NCI-H1417 (cell line): ENCODE results near the gene DNAJB13.

Experiments
- DNase-seq, 3 experiments: peaks; one replicate each; lab custom pipeline; 2025; lab: John Stamatoyannopoulos, UW

The DNAJB13 gene

DNA sequence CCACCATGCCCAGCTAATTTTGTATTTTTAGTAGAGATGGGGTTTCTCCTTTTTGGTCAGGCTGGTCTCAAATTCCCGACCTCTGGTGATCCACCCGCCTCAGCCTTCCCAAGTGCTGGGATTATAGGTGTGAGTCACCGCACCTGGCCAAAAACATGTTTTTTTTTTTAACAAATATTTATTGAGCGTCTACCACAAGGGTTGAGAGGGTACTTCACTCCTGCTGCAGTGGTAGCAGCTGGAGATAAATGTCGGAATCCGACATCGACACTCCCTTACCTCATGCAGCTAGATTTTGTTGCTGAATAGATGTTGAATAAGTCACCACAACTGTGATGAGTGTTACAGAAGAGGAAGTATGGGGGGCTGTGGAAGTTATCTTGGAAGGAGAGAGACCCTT is 971 bp downstream of the DNAJB13 start:
- DNase-seq, result peak; percentile 38 to 71 (median 56)

GRCh38 chr11:73956876-73957653 is 6.2 kb downstream of the DNAJB13 start:
- peak in 1 of 3 experiments; percentile 54 for DNase-seq

GRCh38 chr11:73957654-73958361 is 7.0 kb downstream of the DNAJB13 start:
- peak in 1 of 3 experiments; percentile 44 for DNase-seq

DNA sequence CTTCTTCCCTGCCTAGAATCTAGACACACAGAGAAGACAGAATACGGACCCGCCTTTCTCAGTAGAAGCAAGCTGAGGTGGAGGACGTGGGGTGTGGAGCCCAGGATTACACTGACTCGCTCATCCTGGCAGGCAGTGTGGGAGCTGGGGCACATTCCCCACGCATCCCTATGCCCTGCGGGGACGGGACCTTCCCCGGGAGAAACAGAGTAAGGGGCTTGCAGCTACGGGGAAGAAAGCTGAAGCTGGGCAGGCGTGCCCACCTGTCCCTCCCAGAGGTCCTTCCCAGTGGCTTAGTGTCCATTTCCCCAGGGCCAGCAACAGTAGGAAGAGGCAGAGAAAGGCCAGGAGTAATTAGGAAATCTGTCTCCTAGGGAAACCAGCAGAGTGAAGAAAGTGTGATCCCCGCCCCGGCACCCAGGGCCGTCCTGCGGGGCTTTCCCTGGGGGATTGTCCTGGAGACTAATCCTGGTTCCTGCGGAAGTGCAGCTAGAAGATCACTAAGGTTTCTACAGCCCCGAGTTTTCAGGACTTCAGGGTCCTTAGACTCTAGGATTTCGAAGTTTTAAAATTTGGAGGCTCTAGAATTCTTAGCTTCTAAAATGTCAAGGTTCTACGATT is 7.8 kb downstream of the DNAJB13 start:
- DNase-seq, result no peak

DNA sequence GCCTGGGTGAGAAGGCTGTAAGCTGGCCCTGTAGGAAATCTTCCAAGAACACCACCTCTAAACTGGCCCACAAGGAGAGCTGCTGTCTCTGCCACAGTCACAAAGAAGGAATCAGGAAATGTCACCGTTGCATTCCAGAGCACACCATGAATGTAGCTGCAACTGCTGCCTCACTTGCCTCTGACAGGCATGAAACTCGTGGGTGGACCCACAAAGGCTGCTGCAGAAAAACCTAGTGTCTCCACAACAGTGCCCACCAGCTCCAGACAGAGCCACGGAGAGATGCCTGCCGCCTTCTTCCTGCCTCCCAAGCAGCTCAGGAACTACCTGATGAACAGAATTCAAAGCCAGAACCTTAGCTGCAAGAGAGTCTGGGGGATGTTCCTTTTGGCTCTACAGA is 10.5 kb downstream of the DNAJB13 start:
- DNase-seq, result no peak

DNA sequence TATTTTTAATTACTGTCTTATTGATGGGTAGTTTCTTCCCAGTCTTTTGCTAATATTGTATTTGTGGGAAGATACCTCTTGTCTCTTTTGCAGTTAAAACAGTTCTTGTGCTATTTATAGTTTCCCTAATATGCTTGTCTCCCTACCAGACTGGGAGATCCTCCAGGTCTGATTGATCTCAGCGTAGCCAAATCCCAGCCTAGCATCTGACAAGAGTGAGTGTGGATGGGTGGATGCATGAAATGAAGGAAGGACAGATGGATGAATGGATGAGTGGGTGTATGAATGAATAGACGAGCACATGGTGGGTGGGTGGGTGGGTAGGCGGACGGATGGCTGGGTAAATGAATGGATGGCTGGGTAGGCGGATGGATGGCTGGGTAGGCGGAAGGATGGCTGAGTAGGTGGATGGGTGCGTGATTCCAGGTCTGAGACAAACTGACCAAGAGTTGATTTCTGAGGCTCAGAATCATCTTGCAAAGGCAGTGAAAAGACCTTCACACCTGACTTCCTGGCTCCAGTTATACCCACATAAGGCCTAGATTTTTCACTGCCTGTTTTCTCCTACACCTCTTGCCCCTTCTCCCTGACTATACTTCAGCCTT is 11.4 kb downstream of the DNAJB13 start:
- no peak for DNase-seq

DNA sequence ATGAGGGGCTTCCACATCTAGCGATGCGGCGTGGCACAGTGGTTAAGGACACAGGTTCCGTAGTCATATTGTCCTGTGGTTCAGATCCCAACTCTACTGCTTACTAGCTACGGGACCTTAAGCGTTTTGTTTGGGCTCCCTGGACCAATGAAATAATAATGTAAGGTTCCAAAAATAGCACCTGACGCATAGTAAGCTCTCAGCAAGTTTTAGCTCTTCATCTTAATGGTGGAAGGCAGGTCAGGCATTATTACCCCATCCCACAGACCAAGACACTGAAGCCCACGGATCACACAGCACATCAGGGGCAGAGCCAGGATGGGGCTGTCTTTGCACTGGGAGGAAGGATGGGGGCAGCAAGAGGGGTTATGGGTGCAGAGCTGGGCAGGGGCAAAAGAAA is 13.0 kb downstream of the DNAJB13 start:
- no peak for DNase-seq

- peak in 1 of 3 experiments; percentile 29 for DNase-seq
These were observed 14.4 kb downstream of the DNAJB13 start for GRCh38 chr11:73965076-73965763.

DNA sequence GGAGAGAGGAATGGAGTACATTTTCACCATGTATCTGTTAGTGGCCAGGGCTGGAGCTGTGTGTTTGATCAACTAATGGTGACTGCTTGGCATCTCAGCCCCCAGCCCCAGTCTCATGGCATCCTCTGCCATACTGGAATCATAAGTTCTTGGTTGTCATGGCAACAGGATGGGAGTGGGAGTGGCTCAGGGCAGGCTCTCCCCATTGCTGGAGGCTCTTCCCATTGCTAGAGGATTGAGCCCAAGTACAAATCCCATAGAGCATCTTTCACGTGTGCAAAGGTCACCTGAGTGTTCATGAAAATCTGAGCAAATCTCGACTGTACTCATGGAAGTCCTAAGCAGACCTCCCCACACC is 14.9 kb downstream of the DNAJB13 start:
- peak in 1 of 3 experiments; percentile 27 for DNase-seq

GRCh38 chr11:73968356-73968966 is 17.6 kb downstream of the DNAJB13 start:
- DNase-seq, result no peak

DNA sequence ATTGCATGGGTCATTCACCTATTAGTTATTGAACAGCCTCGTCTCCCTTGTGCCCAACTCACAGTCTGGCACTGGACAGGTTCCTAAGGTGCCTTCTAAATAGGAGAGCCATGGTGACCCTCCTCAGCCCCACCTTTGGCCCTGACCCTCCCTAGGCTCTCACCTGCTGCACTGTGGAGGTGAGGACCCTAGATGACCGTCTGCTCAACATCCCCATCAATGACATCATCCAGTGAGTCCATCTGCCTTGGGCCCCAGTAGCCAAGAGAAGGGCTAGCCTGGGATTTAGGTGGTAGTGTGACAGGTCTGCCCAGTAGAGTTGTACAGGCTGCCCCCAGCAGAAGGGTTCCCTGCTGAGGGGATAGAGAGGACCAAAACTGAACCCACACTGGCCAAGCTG is 18.3 kb downstream of the DNAJB13 start:
- no peak for DNase-seq

- DNase-seq, result peak in 1 of 3 experiments; percentile 33
These were observed 19.4 kb downstream of the DNAJB13 start for GRCh38 chr11:73969991-73970800.

- DNase-seq, result peak in 2 of 3 experiments; percentile 26 to 57
These were observed 20.4 kb downstream of the DNAJB13 start for GRCh38 chr11:73971175-73971719.

- DNase-seq, result peak in 1 of 3 experiments; percentile 39
These were observed 21.4 kb downstream of the DNAJB13 start for GRCh38 chr11:73972187-73972586.

DNA sequence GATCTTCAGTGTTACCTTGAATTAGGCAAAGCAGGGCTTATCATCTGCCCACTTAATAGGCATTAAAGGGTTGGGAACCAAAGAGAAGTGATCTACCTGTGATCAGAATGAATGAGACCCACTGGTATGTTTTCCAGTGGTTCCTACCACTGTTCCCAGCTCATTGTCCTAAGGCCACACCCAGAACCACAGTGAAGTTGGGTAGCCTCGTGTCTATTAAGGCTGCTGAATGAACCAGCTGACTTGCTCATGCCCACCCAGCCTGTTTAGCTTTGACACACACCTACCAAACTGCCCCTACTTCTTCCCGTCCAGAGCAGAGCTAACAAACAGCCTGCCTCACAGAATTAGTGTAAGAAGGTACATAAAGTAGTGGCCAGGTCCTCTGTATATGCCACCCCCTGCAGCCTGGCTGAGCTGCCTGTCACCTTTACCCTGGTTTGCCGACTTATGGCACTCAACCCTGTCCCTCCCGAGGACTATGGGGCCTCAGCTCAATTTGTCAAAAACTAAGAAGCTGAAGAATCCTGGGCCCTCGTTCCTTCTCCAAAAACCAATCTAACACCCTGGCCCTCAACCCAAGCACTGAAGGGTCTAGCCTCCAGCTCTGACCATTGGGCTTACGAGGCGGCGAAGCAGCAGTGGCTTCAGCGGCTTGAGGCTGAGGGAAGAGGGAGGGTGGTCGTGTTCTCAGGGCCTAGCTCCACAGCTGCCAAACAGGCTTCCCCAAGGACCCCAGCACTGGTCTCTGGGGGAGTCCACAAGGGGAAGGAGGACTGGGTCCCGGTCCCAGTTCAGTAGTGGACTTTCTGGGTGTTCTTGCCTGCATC is 22.0 kb downstream of the DNAJB13 start:
- peak in 1 of 3 experiments; percentile 42 for DNase-seq

GRCh38 chr11:73974604-73975478 is 24.0 kb downstream of the DNAJB13 start:
- DNase-seq, result no peak

DNA sequence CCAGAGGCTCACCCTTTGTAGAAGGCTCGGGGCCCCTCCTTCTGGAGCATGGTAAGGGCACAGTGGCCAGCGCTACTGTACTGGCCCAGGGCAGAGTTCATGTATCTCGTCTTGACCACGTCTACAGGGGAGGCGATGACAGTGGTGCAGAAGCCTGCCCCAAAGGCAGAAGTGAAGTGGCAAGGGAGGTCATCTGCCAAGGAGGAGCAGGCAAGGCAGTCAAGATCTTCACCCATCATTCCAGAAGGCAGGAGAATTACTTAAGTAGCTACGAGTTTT is 24.6 kb downstream of the DNAJB13 start:
- DNase-seq, result no peak

DNA sequence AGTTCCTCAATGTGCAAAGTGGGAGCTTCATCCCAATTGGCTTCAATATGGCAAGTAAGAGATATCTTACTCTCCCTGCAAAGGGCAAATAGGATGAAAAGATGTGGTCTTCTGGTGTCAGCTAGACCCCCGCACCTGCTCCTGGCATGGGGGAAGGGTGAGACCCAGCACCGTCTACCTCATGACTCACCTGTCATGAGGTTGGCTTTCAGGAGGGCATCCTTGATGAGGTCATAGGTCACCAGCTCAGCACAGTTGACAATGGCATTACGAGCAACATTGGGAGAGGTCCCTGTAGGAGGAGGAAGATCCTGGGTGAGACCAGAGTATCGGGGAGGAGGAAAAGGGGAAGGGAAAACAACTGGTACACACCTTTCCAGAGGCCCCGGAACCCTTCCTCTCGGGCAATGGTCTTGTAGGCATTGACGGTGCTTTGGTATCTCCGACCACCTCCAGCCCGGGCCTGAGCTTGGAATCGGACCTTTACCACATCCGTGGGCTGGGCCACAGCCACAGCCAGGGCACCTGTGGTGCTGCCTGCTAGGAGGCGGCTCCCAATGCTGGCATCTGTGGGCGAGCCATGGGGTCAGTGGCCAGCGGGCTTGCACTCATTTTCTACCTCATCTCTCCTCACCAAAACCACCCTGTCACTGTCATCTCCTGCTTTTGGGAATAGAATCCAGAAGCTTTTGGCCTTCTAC is 25.8 kb downstream of the DNAJB13 start:
- no peak for DNase-seq
